PC-3 (cell line): ENCODE results near the gene KCNQ1.

Source experiments
- CTCF ChIP-seq: fragments of 300-600 bp; sonication (generic); conservative IDR thresholded peaks from 2 replicates; pipeline ENCODE4 v1.5.1; 2017; ENCODE audit warnings: antibody characterized with exemption, low read depth, mild to moderate bottlenecking, low read length
- EZH2 ChIP-seq: fragments of 300-600 bp; sonication (generic); IDR thresholded peaks from one replicate; pipeline ENCODE4 v1.6.1; 2017; ENCODE audit warnings: antibody characterized with exemption, mild to moderate bottlenecking, low read length; ENCODE audit not compliant: unreplicated experiment
- EZH2phosphoT487 ChIP-seq: fragments of 300-600 bp; sonication (generic); IDR thresholded peaks from 2 replicates; pipeline ENCODE4 v1.6.1; 2018; ENCODE audit warnings: mild to moderate bottlenecking, antibody characterized with exemption, low read length, borderline replicate concordance

- no peak for TF ChIP-seq CTCF
- no peak for TF ChIP-seq EZH2
- TF ChIP-seq EZH2phosphoT487, result no peak
Measured at GRCh38 chr11:2516276-2517015, 71.6 kb downstream of the KCNQ1 start.
